GM12878 (cell line): ENCODE data around the gene HCN3. TPM values are rescaled to one million over a fixed set of nuclear protein-coding genes. Genes with fewer than 3 reads are reported as not detected.

Source experiments
- ATAC-seq: fragments of 200-7000 bp; cut with Tn5 transposase; 3 replicates; pipeline ENCODE4 v1.9.1; 2020; ENCODE audit warnings: mild to moderate bottlenecking, moderate library complexity
- BruUV-seq: library from RNA; stranded (reverse); fragments of 400-500 nt; replicated peaks from 2 replicates; lab custom pipeline; 2021; lab: Mats Ljungman, UMichigan
- CTCF ChIA-PET: fragments of 300-600 bp; sonication (Branson Sonifier 250); formaldehyde crosslinking; extraction: SDS; loops from one replicate; lab custom pipeline; 2021; ENCODE audit warnings: inconsistent platforms; lab: Yijun Ruan, JAX
- POLR2A ChIA-PET: fragments of 350-600 bp; formaldehyde crosslinking; extraction: SDS; loops from one replicate; lab custom pipeline; 2021; ENCODE audit warnings: inconsistent platforms; lab: Charles Lee
- RAD21 ChIA-PET: fragments of 300-600 bp; sonication (Branson Sonifier 250); formaldehyde crosslinking; loops from one replicate; lab custom pipeline; 2023; ENCODE audit warnings: antibody characterized with exemption; ENCODE audit not compliant: unreplicated experiment; lab: Charles Lee
- SMC1A ChIA-PET: fragments of 300-600 bp; sonication (Branson Sonifier 250); formaldehyde crosslinking; loops from one replicate; lab custom pipeline; 2023; ENCODE audit not compliant: unreplicated experiment, uncharacterized antibody; lab: Charles Lee
- DNase-seq: peaks from one replicate; pipeline ENCODE4 v3.0.0-alpha.2; 2011; ENCODE audit warnings: low read depth, low spot score
- FAIRE-seq: peaks from 3 replicates; lab custom pipeline; 2011; peaks lifted over from hg19 to GRCh38; lab: Jason Lieb, UNC
- H2AFZ ChIP-seq: 2 replicates; pipeline ENCODE4 v1.6.0; 2011; ENCODE audit warnings: low read depth, low read length, control low read depth; ENCODE audit not compliant: control insufficient read depth
- H3K27ac ChIP-seq: 2 replicates; pipeline ENCODE4 v1.5.1; 2011; ENCODE audit warnings: control low read depth; ENCODE audit not compliant: control insufficient read depth, insufficient read depth
- H3K27me3 ChIP-seq, 2 experiments: replicated peaks in 1 of 2; 2 replicates each; pipeline versions ENCODE4 v1.6.0 to v1.6.1; 2011; ENCODE audit warnings: low read length in 1 of 2; ENCODE audit not compliant: control insufficient read depth in 2 of 2, insufficient read depth in 2 of 2
- H3K36me3 ChIP-seq, 2 experiments: 2 replicates each; pipeline ENCODE4 v1.5.1; 2011; ENCODE audit warnings: low read length in 1 of 2; ENCODE audit not compliant: control insufficient read depth in 2 of 2, insufficient read depth in 2 of 2
- H3K4me1 ChIP-seq: 2 replicates; pipeline ENCODE4 v1.6.1; 2011; ENCODE audit warnings: mild to moderate bottlenecking, low read length, moderate library complexity, mixed read lengths; ENCODE audit not compliant: control insufficient read depth, insufficient read depth
- H3K4me2 ChIP-seq: 2 replicates; pipeline ENCODE4 v1.6.0; 2011; ENCODE audit warnings: control low read depth; ENCODE audit not compliant: control insufficient read depth, insufficient read depth
- H3K4me3 ChIP-seq: fragments of 200-600 bp; sonication (generic); 2 replicates; pipeline ENCODE4 v1.5.1; 2016
- H3K79me2 ChIP-seq: 2 replicates; pipeline ENCODE4 v1.6.0; 2011; ENCODE audit warnings: low read length; ENCODE audit not compliant: control insufficient read depth, insufficient read depth
- H3K9ac ChIP-seq: 2 replicates; pipeline ENCODE4 v1.8.0; 2011; ENCODE audit warnings: low read length, control low read depth, mixed read lengths; ENCODE audit not compliant: control insufficient read depth, insufficient read depth
- H3K9me3 ChIP-seq: replicated peaks from 3 replicates; pipeline ENCODE4 v1.5.1; 2011; ENCODE audit warnings: mild to moderate bottlenecking, low read length; ENCODE audit not compliant: control insufficient read depth, insufficient read depth
- H4K20me1 ChIP-seq: 2 replicates; pipeline ENCODE4 v1.6.0; 2011; ENCODE audit not compliant: control insufficient read depth, insufficient read depth
- EGR1 ChIP-seq, 2 experiments: IDR thresholded peaks; 1 replicate in 1 of 2; 2 replicates in 1 of 2; pipeline ENCODE4 v1.6.1; 2011 to 2012; ENCODE audit warnings: low read depth in 2 of 2, low read length in 2 of 2, borderline replicate concordance in 1 of 2, mild to moderate bottlenecking in 1 of 2, moderate library complexity in 1 of 2
- HCFC1 ChIP-seq: fragments of 150-350 bp; IDR thresholded peaks from 2 replicates; pipeline ENCODE4 v1.6.1; 2014; ENCODE audit warnings: low read length
- KAT2A ChIP-seq: conservative IDR thresholded peaks from 2 replicates; pipeline ENCODE4 v1.6.1; 2011; ENCODE audit warnings: low read depth, low read length; ENCODE audit not compliant: control insufficient read depth
- RAD21 ChIP-seq: IDR thresholded peaks from 2 replicates; pipeline ENCODE4 v1.6.1; 2011; ENCODE audit warnings: mild to moderate bottlenecking, low read depth, low read length, moderate library complexity; ENCODE audit not compliant: insufficient read depth
- SIN3A ChIP-seq: IDR thresholded peaks from 2 replicates; pipeline ENCODE4 v1.6.1; 2012; ENCODE audit warnings: low read depth, low read length, improper control_type of control experiment
- WGBS: methylation state at CpG from one replicate; pipeline ENCODE4 v1.1.6; 2016; ENCODE audit warnings: low lambda C conversion rate; ENCODE audit not compliant: insufficient replicate concordance, insufficient coverage; ENCODE audit errors: missing lambda C conversion rate; 5-methylcytosine and 5-hydroxymethylcytosine counted together
- in situ Hi-C: fragments of 300-500 bp; cut with MboI; formaldehyde crosslinking; loops from 9 replicates; pipeline ENCODE4 v1.14.3; 2018; ENCODE audit warnings: mixed read lengths
- intact Hi-C: fragments of 100-400 bp; cut with micrococcal nuclease; formaldehyde crosslinking; loops from one replicate; pipeline ENCODE4 v1.14.2; 2022; ENCODE audit not compliant: unreplicated experiment
- polyA plus RNA-seq, 11 experiments: library from polyadenylated mRNA; depleted of rRNA in 4 of 11; unstranded in 6 of 11; stranded (reverse) in 5 of 11; fragments of >200 nt; fragmentation: Nextera tagmentation in 4 of 11; fragmentation: Illumina TruSeq in 1 of 11; extraction: Ambion mirVana in 4 of 11; extraction: Trizol in 1 of 11; gene quantifications; 1 replicate in 1 of 11; 2 replicates in 10 of 11; pipeline versions ENCODE4 v1.2.1 to v1.2.3, GENCODE V29; 2011 to 2016; ENCODE audit warnings: inconsistent platforms in 2 of 11, missing spikeins in 2 of 11, low read depth in 1 of 11
- total RNA-seq, 4 experiments: library from RNA; depleted of rRNA in 3 of 4; stranded (reverse); fragments of >200 nt in 3 of 4; fragmentation: Illumina TruSeq in 1 of 4; extraction: Trizol in 1 of 4; gene quantifications; 2 replicates each; pipeline versions ENCODE4 v1.2.1 to v1.2.3, GENCODE V29; 2013 to 2021
- TF ChIP-seq, protein P1 (sequence below), 3 experiments: IDR thresholded peaks in 2 of 3; conservative IDR thresholded peaks in 1 of 3; 2 replicates each; pipeline ENCODE4 v1.5.1; 2011; ENCODE audit warnings: low read depth in 3 of 3, low read length in 3 of 3, mild to moderate bottlenecking in 3 of 3, control low read depth in 2 of 3, moderate library complexity in 2 of 3, inconsistent platforms in 1 of 3, mixed read lengths in 1 of 3; ENCODE audit not compliant: control insufficient read depth in 2 of 3, insufficient read depth in 1 of 3; ENCODE audit errors: extremely low read depth in 1 of 3
- TF ChIP-seq, protein P2 (sequence below): fragments of 450-650 bp; conservative IDR thresholded peaks from 2 replicates; pipeline ENCODE4 v1.6.1; 2017; ENCODE audit warnings: mild to moderate bottlenecking, moderate library complexity
- TF ChIP-seq, protein P3 (sequence below): IDR thresholded peaks from 2 replicates; pipeline ENCODE4 v1.6.1; 2012; ENCODE audit warnings: mild to moderate bottlenecking, low read depth, low read length
- TF ChIP-seq, protein P4 (sequence below): fragments of 450-650 bp; formaldehyde crosslinking; IDR thresholded peaks from 2 replicates; pipeline ENCODE4 v1.4.0; 2022; ENCODE audit warnings: mild to moderate bottlenecking, moderate library complexity

The HCN3 gene
- total and polyA plus RNA-seq, 10 of the 15 experiments (the other 5 are each of a cell fraction or from before 2014, with no cell fraction given), result 0.08 to 4.1 (median 1.8) TPM

DNA sequence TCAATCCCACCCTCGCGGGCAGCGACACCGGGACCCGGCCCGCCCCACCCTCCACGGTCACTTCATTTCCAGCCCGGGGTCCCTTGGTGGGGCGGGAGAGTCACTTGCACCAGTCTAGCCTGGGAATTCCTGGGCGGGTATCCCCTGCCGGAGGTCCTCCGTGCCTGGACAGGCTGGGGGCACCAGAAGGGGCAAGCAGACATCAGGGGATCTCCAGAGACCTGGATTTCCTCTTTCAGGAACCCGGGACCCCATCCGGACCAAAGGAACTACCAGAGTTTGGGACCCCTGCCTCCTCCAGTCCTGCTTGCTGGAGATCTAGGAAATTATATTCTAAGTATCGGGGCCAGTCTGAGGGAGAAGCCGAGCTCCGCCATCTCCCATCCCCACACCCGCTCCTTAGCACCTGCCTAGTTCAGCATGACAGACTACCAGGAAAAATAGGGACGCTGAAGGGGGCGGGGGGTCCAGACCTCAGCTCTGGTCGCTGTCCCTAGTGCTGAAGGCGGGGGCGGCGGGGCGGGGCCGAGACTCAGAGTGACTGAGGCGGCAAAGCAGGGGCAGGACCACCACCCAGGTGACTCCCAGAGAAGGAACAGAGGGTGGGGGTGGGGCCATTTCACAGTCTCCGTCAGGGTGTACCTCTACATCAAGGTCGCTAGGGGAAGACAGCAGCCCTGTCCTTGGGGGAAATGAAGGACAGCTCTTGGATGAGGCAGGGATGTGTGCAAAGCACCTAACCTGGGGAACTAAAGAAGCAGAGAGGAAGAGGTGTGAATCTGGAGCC lies 832 bp downstream of the HCN3 start:
- H3K36me3 ChIP-seq, result no peaks in the 10 kb centered on the region
- peaks cover 13% of the 10 kb centered on the region for H3K4me1 ChIP-seq
- peaks cover 6% of the 10 kb centered on the region for H3K79me2 ChIP-seq
- in situ Hi-C loops (no loop called here), intact Hi-C loops (loop anchor here (1.0 kb wide), 2 partner anchors 30 to 45 kb away; partner anchors contain the start of gene FDPS)
- H4K20me1 ChIP-seq, result no peaks in the 10 kb centered on the region
- no TSS peak for BruUV-seq
- no peaks in the 10 kb centered on the region for H3K9me3 ChIP-seq
- DNase-seq (no peak), FAIRE-seq (no peak), ATAC-seq (peak; percentile 63)
- peak overlapping the region; percentile 58; the same call in 1 of the 2 replicates for H3K9ac ChIP-seq
- H3K27ac ChIP-seq, result no peak overlapping the region
- H3K27me3 ChIP-seq, result no peaks in the 10 kb centered on the region
- peak overlapping the region; percentile 81 for H2AFZ ChIP-seq
- peak overlapping the region; percentile 99 for H3K4me2 ChIP-seq
- RAD21 ChIA-PET, result interaction anchor here (2.2 kb wide), 1 partner anchor 45 kb away, joined by 13 read pairs; no protein-coding TSS in a partner anchor
- peak overlapping the region; percentile 82 for H3K4me3 ChIP-seq
- CTCF ChIA-PET, result interaction anchor here (0.6 to 1.8 kb wide), 9 partner anchors 8 to 46 kb away, joined by 3 to 10 read pairs (median 5); partner anchors contain the start of gene RUSC1
- SMC1A ChIA-PET, result interaction anchor here (0.7 to 1.5 kb wide), 5 partner anchors 19 to 46 kb away, joined by 3 read pairs; partner anchors contain the start of gene RUSC1
- POLR2A ChIA-PET, result interaction anchor here (0.5 to 1.6 kb wide), 5 partner anchors 20 to 814 kb away, joined by 3 to 5 read pairs (median 4); no protein-coding TSS in a partner anchor
- 5% methylated on average over 28 of the region's 29 CpGs for WGBS
- TF ChIP-seq EGR1 (IDR thresholded peaks at IDR 0.05; ENCODE audit: borderline replicate concordance in 1 of 2, low read depth in 2 of 2, low read length in 2 of 2) (peak; percentile 46 to 100), RAD21 (peak; percentile 40), KAT2A (no peak), SIN3A (peak; percentile 81), HCFC1 (no peak)
- TF ChIP-seq, protein P1, sequence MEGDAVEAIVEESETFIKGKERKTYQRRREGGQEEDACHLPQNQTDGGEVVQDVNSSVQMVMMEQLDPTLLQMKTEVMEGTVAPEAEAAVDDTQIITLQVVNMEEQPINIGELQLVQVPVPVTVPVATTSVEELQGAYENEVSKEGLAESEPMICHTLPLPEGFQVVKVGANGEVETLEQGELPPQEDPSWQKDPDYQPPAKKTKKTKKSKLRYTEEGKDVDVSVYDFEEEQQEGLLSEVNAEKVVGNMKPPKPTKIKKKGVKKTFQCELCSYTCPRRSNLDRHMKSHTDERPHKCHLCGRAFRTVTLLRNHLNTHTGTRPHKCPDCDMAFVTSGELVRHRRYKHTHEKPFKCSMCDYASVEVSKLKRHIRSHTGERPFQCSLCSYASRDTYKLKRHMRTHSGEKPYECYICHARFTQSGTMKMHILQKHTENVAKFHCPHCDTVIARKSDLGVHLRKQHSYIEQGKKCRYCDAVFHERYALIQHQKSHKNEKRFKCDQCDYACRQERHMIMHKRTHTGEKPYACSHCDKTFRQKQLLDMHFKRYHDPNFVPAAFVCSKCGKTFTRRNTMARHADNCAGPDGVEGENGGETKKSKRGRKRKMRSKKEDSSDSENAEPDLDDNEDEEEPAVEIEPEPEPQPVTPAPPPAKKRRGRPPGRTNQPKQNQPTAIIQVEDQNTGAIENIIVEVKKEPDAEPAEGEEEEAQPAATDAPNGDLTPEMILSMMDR (IDR thresholded peaks at IDR 0.05 in 2 of 3, conservative IDR thresholded peaks at IDR 0.05 in 1 of 3; ENCODE audit: control insufficient read depth in 2 of 3, extremely low read depth in 1 of 3, insufficient read depth in 1 of 3, low read depth in 3 of 3, low read length in 3 of 3), result peak; percentile 40 to 48 (median 41); a peak in 5 of 6 replicates
- TF ChIP-seq, protein P2, sequence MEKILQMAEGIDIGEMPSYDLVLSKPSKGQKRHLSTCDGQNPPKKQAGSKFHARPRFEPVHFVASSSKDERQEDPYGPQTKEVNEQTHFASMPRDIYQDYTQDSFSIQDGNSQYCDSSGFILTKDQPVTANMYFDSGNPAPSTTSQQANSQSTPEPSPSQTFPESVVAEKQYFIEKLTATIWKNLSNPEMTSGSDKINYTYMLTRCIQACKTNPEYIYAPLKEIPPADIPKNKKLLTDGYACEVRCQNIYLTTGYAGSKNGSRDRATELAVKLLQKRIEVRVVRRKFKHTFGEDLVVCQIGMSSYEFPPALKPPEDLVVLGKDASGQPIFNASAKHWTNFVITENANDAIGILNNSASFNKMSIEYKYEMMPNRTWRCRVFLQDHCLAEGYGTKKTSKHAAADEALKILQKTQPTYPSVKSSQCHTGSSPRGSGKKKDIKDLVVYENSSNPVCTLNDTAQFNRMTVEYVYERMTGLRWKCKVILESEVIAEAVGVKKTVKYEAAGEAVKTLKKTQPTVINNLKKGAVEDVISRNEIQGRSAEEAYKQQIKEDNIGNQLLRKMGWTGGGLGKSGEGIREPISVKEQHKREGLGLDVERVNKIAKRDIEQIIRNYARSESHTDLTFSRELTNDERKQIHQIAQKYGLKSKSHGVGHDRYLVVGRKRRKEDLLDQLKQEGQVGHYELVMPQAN, result peak; percentile 60
- TF ChIP-seq, protein P3, sequence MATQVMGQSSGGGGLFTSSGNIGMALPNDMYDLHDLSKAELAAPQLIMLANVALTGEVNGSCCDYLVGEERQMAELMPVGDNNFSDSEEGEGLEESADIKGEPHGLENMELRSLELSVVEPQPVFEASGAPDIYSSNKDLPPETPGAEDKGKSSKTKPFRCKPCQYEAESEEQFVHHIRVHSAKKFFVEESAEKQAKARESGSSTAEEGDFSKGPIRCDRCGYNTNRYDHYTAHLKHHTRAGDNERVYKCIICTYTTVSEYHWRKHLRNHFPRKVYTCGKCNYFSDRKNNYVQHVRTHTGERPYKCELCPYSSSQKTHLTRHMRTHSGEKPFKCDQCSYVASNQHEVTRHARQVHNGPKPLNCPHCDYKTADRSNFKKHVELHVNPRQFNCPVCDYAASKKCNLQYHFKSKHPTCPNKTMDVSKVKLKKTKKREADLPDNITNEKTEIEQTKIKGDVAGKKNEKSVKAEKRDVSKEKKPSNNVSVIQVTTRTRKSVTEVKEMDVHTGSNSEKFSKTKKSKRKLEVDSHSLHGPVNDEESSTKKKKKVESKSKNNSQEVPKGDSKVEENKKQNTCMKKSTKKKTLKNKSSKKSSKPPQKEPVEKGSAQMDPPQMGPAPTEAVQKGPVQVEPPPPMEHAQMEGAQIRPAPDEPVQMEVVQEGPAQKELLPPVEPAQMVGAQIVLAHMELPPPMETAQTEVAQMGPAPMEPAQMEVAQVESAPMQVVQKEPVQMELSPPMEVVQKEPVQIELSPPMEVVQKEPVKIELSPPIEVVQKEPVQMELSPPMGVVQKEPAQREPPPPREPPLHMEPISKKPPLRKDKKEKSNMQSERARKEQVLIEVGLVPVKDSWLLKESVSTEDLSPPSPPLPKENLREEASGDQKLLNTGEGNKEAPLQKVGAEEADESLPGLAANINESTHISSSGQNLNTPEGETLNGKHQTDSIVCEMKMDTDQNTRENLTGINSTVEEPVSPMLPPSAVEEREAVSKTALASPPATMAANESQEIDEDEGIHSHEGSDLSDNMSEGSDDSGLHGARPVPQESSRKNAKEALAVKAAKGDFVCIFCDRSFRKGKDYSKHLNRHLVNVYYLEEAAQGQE, result peak; percentile 96
- TF ChIP-seq, protein P4, sequence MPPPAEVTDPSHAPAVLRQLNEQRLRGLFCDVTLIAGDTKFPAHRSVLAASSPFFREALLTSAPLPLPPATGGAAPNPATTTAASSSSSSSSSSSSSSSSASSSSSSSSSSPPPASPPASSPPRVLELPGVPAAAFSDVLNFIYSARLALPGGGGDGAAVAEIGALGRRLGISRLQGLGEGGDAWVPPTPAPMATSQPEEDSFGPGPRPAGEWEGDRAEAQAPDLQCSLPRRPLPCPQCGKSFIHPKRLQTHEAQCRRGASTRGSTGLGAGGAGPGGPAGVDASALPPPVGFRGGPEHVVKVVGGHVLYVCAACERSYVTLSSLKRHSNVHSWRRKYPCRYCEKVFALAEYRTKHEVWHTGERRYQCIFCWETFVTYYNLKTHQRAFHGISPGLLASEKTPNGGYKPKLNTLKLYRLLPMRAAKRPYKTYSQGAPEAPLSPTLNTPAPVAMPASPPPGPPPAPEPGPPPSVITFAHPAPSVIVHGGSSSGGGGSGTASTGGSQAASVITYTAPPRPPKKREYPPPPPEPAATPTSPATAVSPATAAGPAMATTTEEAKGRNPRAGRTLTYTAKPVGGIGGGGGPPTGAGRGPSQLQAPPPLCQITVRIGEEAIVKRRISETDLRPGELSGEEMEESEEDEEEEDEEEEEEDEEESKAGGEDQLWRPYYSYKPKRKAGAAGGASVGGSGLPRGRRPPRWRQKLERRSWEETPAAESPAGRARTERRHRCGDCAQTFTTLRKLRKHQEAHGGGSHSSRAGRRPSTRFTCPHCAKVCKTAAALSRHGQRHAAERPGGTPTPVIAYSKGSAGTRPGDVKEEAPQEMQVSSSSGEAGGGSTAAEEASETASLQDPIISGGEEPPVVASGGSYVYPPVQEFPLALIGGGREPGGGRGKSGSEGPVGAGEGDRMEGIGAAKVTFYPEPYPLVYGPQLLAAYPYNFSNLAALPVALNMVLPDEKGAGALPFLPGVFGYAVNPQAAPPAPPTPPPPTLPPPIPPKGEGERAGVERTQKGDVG, result no peak
